Fibroblast of villous mesenchyme (primary cell): ENCODE results near the gene ENTHD1. TPM values are rescaled to one million over a fixed set of nuclear protein-coding genes. Genes with fewer than 3 reads are reported as not detected.

Experiments used
- DNase-seq: peaks from one replicate; pipeline ENCODE4 v3.0.0-alpha.2; 2010; ENCODE audit warnings: low read depth
- H3K4me3 ChIP-seq: 2 replicates; pipeline ENCODE4 v1.5.1; 2011; ENCODE audit warnings: low read depth, mild to moderate bottlenecking, low read length
- CTCF ChIP-seq: IDR thresholded peaks from 2 replicates; pipeline ENCODE4 v1.5.1; 2012; ENCODE audit warnings: low read depth, mild to moderate bottlenecking, low read length; ENCODE audit not compliant: insufficient read depth
- total RNA-seq: library from RNA; depleted of rRNA; stranded (reverse); fragments of >200 nt; gene quantifications from 2 replicates; pipeline ENCODE4 v1.2.3, GENCODE V29; 2012

The ENTHD1 gene
- total RNA-seq, 1 donor: not detected

- TF ChIP-seq CTCF: no peak
- no peak for DNase-seq
Observed at GRCh38 chr22:39901565-39902146, 8.1 kb upstream of the ENTHD1 start.

GRCh38 chr22:39900306-39901227 is 7.0 kb upstream of the ENTHD1 start, which contains the start of gene GRAP2:
Gene GRAP2, plus strand, starts transcription at chr22:39901084. Its CDS starts 46,023 bp downstream, at chr22:39947107.
- DNase-seq: no peak
- no peak within 1 kb of the TSS for H3K4me3 ChIP-seq
- TF ChIP-seq CTCF: no peak

More at GRCh38 chr22:39901565-39902146, 8.1 kb upstream of the ENTHD1 start:
- no peak overlapping the region for H3K4me3 ChIP-seq

GRCh38 chr22:39898997-39899396 is 5.4 kb upstream of the ENTHD1 start:
- TF ChIP-seq CTCF: no peak
- H3K4me3 ChIP-seq: no peak overlapping the region
- no peak for DNase-seq

- no peak for DNase-seq
- no peak for TF ChIP-seq CTCF
- H3K4me3 ChIP-seq: no peak overlapping the region
Observed at GRCh38 chr22:39897841-39898240, 4.3 kb upstream of the ENTHD1 start.

GRCh38 chr22:39896313-39896996 is 2.9 kb upstream of the ENTHD1 start:
- DNase-seq: no peak
- TF ChIP-seq CTCF: no peak
- no peak overlapping the region for H3K4me3 ChIP-seq

- DNase-seq: no peak
- TF ChIP-seq CTCF: no peak
- no peak overlapping the region for H3K4me3 ChIP-seq
Observed at GRCh38 chr22:39895682-39896081, 2.1 kb upstream of the ENTHD1 start.
